ENCODE data around the gene MRNIP.
A peak's percentile ranks its signal among the peaks of the same experiment; 100 is the strongest.

Gene MRNIP

GRCh38 chr5:179821298-179822058 lies 37.1 kb downstream of the MRNIP start:
- peak; percentile 85 for DNase-seq (ENCODE audit: low spot score)

GRCh38 chr5:179820483-179821297 lies 37.9 kb downstream of the MRNIP start, which contains the start of gene SQSTM1:
TSS of gene SQSTM1 (plus strand) at chr5:179820905. CDS start at chr5:179820937, 32 bp downstream.
- DNase-seq (ENCODE audit: low spot score), result peak; percentile 81

- no peak for DNase-seq (ENCODE audit: low spot score)
Measured at GRCh38 chr5:179820127-179820482, 38.5 kb downstream of the MRNIP start.

GRCh38 chr5:179819296-179820126 lies 39.1 kb downstream of the MRNIP start:
- DNase-seq (ENCODE audit: low spot score), result peak; percentile 46

- DNase-seq (ENCODE audit: low spot score), result peak; percentile 85
Measured at GRCh38 chr5:179818746-179819295, 39.8 kb downstream of the MRNIP start.

GRCh38 chr5:179817890-179818745 lies 40.5 kb downstream of the MRNIP start:
- no peak for DNase-seq (ENCODE audit: low spot score)

GRCh38 chr5:179817470-179817840 lies 41.2 kb downstream of the MRNIP start:
- no peak for DNase-seq (ENCODE audit: low spot score)

- no peak for DNase-seq (ENCODE audit: low spot score)
Measured at GRCh38 chr5:179816796-179817469, 41.7 kb downstream of the MRNIP start.

GRCh38 chr5:179816401-179816795 lies 42.2 kb downstream of the MRNIP start:
- DNase-seq (ENCODE audit: low spot score), result no peak

- no peak for DNase-seq (ENCODE audit: low spot score)
Measured at GRCh38 chr5:179815491-179816249, 42.9 kb downstream of the MRNIP start.

- no peak for DNase-seq (ENCODE audit: low spot score)
Measured at GRCh38 chr5:179814090-179814489, 44.5 kb downstream of the MRNIP start.

GRCh38 chr5:179812997-179813607 lies 45.5 kb downstream of the MRNIP start:
- no peak for DNase-seq (ENCODE audit: low spot score)

- DNase-seq (ENCODE audit: low spot score), result no peak
Measured at GRCh38 chr5:179812135-179812825, 46.3 kb downstream of the MRNIP start.

- DNase-seq (ENCODE audit: low spot score), result peak; percentile 76
Measured at GRCh38 chr5:179806250-179807048, 52.2 kb downstream of the MRNIP start, which contains the start of gene MGAT4B. TSS of gene MGAT4B (minus strand) at chr5:179806866. CDS start at chr5:179806583, 283 bp downstream.

GRCh38 chr5:179805529-179806249 lies 52.9 kb downstream of the MRNIP start:
- peak; percentile 46 for DNase-seq (ENCODE audit: low spot score)

- DNase-seq (ENCODE audit: low spot score), result no peak
Measured at GRCh38 chr5:179805070-179805528, 53.5 kb downstream of the MRNIP start.

GRCh38 chr5:179804555-179804947 lies 54.1 kb downstream of the MRNIP start:
- no peak for DNase-seq (ENCODE audit: low spot score)
